Nephron (organoid): ENCODE results near the gene ANO3.

ENCODE experiments used
- H3K27ac Mint-ChIP-seq, 3 experiments: 2 replicates each; pipeline ENCODE4 v1.8.0; 2020; ENCODE audit warnings: mixed read lengths in 3 of 3, mild to moderate bottlenecking in 2 of 3, moderate library complexity in 1 of 3
- H3K27me3 Mint-ChIP-seq: 2 replicates; pipeline ENCODE4 v1.8.0; 2021; ENCODE audit warnings: low read depth, mild to moderate bottlenecking, moderate library complexity, mixed read lengths
- H3K36me3 Mint-ChIP-seq: 2 replicates; pipeline ENCODE4 v1.8.0; 2020; ENCODE audit warnings: low read depth, mixed read lengths
- H3K4me1 Mint-ChIP-seq: 2 replicates; pipeline ENCODE4 v1.8.0; 2020; ENCODE audit warnings: mixed read lengths
- H3K4me3 Mint-ChIP-seq, 3 experiments: 2 replicates each; pipeline ENCODE4 v1.8.0; 2020; ENCODE audit warnings: mild to moderate bottlenecking in 3 of 3, mixed read lengths in 3 of 3, moderate library complexity in 2 of 3
- H3K9me3 Mint-ChIP-seq: 2 replicates; pipeline ENCODE4 v1.8.0; 2020; ENCODE audit warnings: mixed read lengths
- CTCF ChIP-seq, 3 experiments: fragments of 200-600 bp; sonication (generic); IDR thresholded peaks; one replicate each; pipeline ENCODE4 v1.5.0; 2021; ENCODE audit warnings: antibody characterized with exemption in 3 of 3; ENCODE audit not compliant: unreplicated experiment in 3 of 3

Gene ANO3

GRCh38 chr11:26597899-26598298, 266.0 kb downstream of the ANO3 start:
- Mint-ChIP-seq H3K9me3 (peaks cover 6% of the 10 kb centered on the region), H3K27ac (no peak overlapping the region), H3K27me3 (no peaks in the 10 kb centered on the region), H3K4me3 (no peak overlapping the region), H3K4me1 (no peaks in the 10 kb centered on the region), H3K36me3 (no peaks in the 10 kb centered on the region)
- TF ChIP-seq CTCF (IDR thresholded peaks at IDR 0.05; ENCODE audit: unreplicated experiment in 3 of 3): no peak

GRCh38 chr11:26599425-26599824, 267.5 kb downstream of the ANO3 start:
- Mint-ChIP-seq H3K4me1 (no peaks in the 10 kb centered on the region), H3K27ac (no peak overlapping the region), H3K27me3 (no peaks in the 10 kb centered on the region)

GRCh38 chr11:26599876-26600434, 268.0 kb downstream of the ANO3 start:
- Mint-ChIP-seq H3K36me3 (no peaks in the 10 kb centered on the region), H3K4me1 (no peaks in the 10 kb centered on the region), H3K4me3 (no peak overlapping the region), H3K27ac (no peak overlapping the region), H3K9me3 (peaks cover 15% of the 10 kb centered on the region), H3K27me3 (no peaks in the 10 kb centered on the region)
- no peak for TF ChIP-seq CTCF (IDR thresholded peaks at IDR 0.05; ENCODE audit: unreplicated experiment in 3 of 3)

More at GRCh38 chr11:26599425-26599824, 267.5 kb downstream of the ANO3 start:
- H3K9me3 Mint-ChIP-seq: peaks cover 10% of the 10 kb centered on the region
- no peak for TF ChIP-seq CTCF (IDR thresholded peaks at IDR 0.05; ENCODE audit: unreplicated experiment in 3 of 3)
- no peak overlapping the region for H3K4me3 Mint-ChIP-seq
- H3K36me3 Mint-ChIP-seq: no peaks in the 10 kb centered on the region

- no peak overlapping the region for H3K4me3 Mint-ChIP-seq
- no peaks in the 10 kb centered on the region for H3K4me1 Mint-ChIP-seq
- TF ChIP-seq CTCF (IDR thresholded peaks at IDR 0.05; ENCODE audit: unreplicated experiment in 3 of 3): no peak
- H3K27me3 Mint-ChIP-seq: no peaks in the 10 kb centered on the region
- no peaks in the 10 kb centered on the region for H3K36me3 Mint-ChIP-seq
- no peak overlapping the region for H3K27ac Mint-ChIP-seq
- peaks cover 35% of the 10 kb centered on the region for H3K9me3 Mint-ChIP-seq
Measured at GRCh38 chr11:26607725-26608506, 276.0 kb downstream of the ANO3 start.

GRCh38 chr11:26608507-26609146, 276.7 kb downstream of the ANO3 start:
- TF ChIP-seq CTCF (IDR thresholded peaks at IDR 0.05; ENCODE audit: unreplicated experiment in 3 of 3): no peak
- Mint-ChIP-seq H3K27me3 (no peaks in the 10 kb centered on the region), H3K4me3 (no peak overlapping the region), H3K4me1 (no peaks in the 10 kb centered on the region), H3K36me3 (no peaks in the 10 kb centered on the region), H3K9me3 (peaks cover 40% of the 10 kb centered on the region), H3K27ac (no peak overlapping the region)
